GM12872 (cell line): ENCODE measurements around the gene MRPL41.

Source experiments
- TF ChIP-seq, protein P1 (sequence below): IDR thresholded peaks from 3 replicates; pipeline ENCODE4 v1.5.1; 2011; ENCODE audit warnings: low read depth, mild to moderate bottlenecking, low read length, moderate library complexity; ENCODE audit not compliant: insufficient read depth

MRPL41 gene

DNA sequence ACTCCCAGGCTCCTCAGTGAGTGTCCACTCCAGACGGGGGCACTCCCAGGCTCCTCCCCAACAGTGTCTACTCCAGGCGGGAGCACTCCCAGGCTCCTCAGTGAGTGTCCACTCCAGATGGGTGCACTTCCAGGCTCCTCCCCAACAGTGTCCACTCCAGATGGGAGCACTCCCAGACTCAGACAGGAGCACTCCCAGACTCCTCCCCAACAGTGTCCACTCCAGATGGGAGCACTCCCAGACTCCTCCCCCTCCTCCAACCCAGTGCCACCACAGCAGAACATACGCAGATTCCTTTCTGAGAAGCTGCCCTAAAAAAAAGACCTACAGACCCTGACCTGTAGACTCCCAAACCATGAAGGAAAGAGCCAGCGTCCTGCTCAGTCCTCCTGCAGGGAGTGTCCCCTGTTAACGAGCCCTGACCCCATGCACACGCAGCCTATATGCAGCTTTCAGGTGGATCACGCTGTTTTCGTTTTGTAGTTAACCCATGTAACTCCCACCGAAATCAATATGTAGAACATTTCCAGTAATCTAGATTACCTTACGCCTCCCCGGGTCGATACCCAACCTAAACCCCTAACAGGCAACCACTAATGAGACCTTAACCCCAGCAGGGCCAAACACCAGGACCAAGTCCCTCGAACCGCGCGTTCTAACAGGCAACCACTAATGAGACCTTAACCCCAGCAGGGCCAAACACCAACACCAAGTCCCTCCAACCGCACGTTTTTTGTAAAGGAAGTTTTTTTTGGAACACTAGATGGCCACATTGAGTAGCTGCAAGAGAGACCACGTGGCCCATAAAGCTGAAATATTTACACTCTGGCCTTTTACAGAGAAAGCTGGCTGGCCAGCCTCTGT is 17.2 kb upstream of the MRPL41 start:
- TF ChIP-seq, protein P1, sequence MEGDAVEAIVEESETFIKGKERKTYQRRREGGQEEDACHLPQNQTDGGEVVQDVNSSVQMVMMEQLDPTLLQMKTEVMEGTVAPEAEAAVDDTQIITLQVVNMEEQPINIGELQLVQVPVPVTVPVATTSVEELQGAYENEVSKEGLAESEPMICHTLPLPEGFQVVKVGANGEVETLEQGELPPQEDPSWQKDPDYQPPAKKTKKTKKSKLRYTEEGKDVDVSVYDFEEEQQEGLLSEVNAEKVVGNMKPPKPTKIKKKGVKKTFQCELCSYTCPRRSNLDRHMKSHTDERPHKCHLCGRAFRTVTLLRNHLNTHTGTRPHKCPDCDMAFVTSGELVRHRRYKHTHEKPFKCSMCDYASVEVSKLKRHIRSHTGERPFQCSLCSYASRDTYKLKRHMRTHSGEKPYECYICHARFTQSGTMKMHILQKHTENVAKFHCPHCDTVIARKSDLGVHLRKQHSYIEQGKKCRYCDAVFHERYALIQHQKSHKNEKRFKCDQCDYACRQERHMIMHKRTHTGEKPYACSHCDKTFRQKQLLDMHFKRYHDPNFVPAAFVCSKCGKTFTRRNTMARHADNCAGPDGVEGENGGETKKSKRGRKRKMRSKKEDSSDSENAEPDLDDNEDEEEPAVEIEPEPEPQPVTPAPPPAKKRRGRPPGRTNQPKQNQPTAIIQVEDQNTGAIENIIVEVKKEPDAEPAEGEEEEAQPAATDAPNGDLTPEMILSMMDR = peak; percentile 74

DNA sequence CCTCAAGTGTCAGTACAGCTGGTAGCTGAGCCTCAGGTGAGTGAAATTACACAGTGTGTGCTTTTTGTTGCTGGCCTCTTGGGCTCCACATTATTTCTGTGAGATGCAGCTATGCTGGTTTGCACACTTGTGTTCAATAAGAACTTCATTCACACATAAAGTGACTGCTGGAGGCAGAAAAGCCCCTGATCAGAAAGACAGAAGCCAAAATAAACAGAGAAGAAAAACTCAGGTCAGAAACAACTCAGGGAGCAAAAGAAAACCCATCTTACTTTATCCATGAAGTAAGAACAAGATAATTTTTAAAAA is 16.6 kb upstream of the MRPL41 start:
- TF ChIP-seq, protein P1 = no peak

DNA sequence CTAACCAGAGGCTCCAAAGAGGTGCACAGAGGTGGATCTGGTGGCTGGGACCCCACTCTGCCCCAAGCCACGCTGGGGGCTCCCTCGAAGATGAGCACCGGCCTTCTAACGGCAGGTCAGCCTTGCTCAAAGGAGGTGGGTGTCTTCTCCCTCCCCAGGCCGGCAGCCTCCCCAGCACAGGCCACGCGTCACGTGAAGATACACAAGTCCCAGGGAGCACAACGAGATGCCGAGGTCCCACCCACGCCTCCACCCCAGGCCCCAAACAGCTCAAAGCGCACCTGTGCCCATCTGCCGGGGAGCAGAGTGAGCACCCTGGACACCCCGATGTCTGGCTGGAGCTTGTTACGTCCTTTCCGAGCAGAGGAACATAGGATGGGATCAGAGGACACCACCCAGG is 13.6 kb upstream of the MRPL41 start:
- TF ChIP-seq, protein P1 = no peak

DNA sequence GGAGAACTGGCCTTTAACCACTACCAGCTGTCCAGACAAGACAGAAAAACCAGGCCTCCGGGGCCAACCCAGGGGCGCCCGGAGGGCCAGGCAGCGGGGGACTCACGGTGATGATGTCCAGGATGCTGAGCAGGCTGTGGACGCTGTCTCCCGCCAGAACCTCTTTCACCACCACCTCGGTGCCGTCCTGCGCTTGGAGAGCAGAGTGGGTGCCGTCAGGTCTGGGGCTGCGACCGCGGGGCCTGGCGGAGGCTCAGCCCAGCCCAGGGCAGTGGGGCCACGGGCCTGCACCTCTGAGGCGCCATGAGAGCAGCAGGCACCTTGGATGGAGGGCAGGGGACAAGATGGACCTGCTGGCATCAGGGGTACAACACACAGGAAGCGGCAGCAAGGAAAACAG is 11.1 kb upstream of the MRPL41 start:
- TF ChIP-seq, protein P1 = no peak

DNA sequence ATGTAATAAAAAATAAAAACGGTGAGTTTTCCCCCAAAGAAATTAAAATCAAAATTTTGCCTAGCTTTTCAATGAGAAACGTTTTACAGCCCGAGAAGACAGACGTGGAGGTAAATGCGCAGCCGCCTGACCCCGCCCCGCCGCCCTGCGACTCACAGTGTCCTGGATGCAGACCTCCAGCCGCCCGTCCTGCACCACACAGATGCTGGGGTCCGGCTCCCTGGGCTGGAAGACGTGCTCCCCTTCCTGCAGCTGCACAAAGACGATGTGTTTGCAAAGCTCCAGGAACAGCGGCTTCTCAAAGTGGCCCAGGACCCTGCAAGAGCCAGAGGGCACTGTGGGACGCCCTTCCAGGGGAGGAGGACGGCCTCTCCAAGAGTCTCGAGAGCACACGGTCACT is 9.2 kb upstream of the MRPL41 start:
- TF ChIP-seq, protein P1 = no peak

DNA sequence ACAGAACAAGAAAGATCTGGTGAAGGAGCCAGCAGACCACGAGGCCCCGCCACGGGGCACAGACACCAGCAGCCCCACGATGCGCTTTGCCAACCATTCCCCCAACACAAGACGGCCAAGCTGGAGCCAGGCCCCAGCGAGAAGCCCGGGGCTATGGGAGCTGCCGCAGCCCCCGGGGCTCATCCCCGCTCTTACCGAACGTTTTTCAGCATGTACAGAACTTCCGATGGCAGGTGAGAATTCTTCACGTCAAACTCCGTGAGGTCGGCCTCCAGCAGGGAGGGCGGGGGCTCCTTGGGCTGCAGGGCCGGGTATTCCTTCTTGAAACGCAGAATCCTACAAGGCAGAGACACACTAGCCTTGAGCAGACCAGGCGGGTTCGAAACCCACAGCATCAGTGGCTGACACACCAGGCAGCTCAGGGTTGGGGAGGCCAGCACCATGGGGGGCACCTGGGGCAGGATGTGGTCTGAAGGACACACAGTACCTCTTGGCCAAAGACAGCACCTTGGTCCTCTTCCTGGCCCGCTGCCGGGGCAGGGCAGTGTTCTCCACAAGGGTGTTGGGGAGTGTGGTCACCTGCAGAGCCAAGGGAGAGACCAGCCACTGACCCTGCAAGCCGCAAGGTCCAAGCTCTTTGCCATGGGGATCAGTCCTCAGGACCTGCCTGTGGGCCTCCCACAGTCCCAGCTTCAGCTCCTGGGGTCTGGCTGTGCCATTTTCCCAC is 8.3 kb upstream of the MRPL41 start:
- TF ChIP-seq, protein P1 = no peak

DNA sequence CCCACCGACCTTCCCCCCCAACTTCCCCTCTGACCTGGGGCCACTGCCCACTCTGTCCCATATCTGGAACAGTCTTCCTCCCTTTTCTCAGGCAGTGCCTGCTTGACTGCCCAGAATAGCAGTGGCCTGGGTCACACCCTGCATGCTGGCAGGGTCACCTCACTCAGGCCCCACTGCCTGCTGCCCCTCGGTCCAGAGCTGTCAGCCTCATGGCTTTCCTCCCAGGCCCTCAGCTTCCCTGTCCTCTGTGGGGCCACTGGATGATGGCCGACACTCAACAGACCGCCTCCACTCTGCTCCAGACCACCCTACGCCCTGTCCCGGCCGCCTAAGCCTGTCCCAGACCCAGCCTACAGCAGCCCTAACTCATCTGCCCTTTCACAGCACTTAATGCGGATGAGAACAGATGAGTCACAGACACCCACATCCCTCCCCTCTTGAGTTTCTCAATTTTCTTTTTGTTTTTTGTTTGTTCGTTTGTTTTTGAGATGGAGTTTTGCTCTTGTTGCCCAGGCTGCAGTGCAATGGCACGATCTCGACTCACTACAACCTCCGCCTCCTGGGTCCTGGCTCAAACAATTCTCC is 7.4 kb upstream of the MRPL41 start:
- TF ChIP-seq, protein P1 = no peak
